Uterus (tissue), 2 donors: Measurements from ENCODE around the gene PTPN14.

Experiments used
- CTCF ChIP-seq, 4 experiments: fragments of 200-600 bp in 2 of 4; fragments of 450-650 bp in 2 of 4; sonication (generic) in 2 of 4; IDR thresholded peaks; one replicate each; pipeline ENCODE4 v1.5.1; 2016 to 2019; ENCODE audit warnings: antibody characterized with exemption in 4 of 4, mild to moderate bottlenecking in 2 of 4, moderate library complexity in 1 of 4
- POLR2A ChIP-seq, 2 donors: fragments of 450-650 bp; IDR thresholded peaks; one replicate each; pipeline ENCODE4 v1.6.1; 2016; ENCODE audit warnings: antibody characterized with exemption in 2 of 2, mild to moderate bottlenecking in 1 of 2, moderate library complexity in 1 of 2

GRCh38 chr1:214351551-214352277 lies 199.7 kb downstream of the PTPN14 start:
- TF ChIP-seq CTCF (IDR thresholded peaks at IDR 0.05) (no peak), POLR2A (IDR thresholded peaks at IDR 0.05) (no peak)
